SJSA1 (cell line): ENCODE results near the gene GRID2. TPM values are rescaled to one million over a fixed set of nuclear protein-coding genes. Genes with fewer than 3 reads are reported as not detected.

Source experiments
- DNase-seq, 2 experiments: peaks; one replicate each; pipeline ENCODE4 v3.0.0-alpha.2; 2015 to 2020; ENCODE audit warnings: low spot score in 2 of 2, low read depth in 1 of 2
- H3K27ac ChIP-seq: fragments of 250-450 bp; sonication (Bioruptor Pico); 2 replicates; pipeline ENCODE4 v1.5.1; 2020; ENCODE audit warnings: mild to moderate bottlenecking, moderate library complexity
- H3K27me3 ChIP-seq: fragments of 250-450 bp; sonication (Bioruptor Pico); replicated peaks from 2 replicates; pipeline ENCODE4 v1.5.1; 2020; ENCODE audit warnings: mild to moderate bottlenecking, moderate library complexity
- H3K36me3 ChIP-seq: fragments of 250-450 bp; sonication (Bioruptor Pico); 2 replicates; pipeline ENCODE4 v1.5.1; 2020; ENCODE audit warnings: mild to moderate bottlenecking
- H3K4me1 ChIP-seq: fragments of 250-450 bp; sonication (Bioruptor Pico); replicated peaks from 2 replicates; pipeline ENCODE4 v1.6.1; 2021; ENCODE audit warnings: mild to moderate bottlenecking
- H3K4me3 ChIP-seq: fragments of 250-450 bp; sonication (Bioruptor Pico); 2 replicates; pipeline ENCODE4 v1.5.1; 2020; ENCODE audit warnings: mild to moderate bottlenecking
- H3K9me3 ChIP-seq: fragments of 250-450 bp; sonication (Bioruptor Pico); replicated peaks from 2 replicates; pipeline ENCODE4 v1.5.1; 2020; ENCODE audit warnings: mild to moderate bottlenecking
- total RNA-seq: library from RNA; depleted of rRNA; stranded (reverse); fragments of >200 nt; shearing (Covaris generic); gene quantifications from 2 replicates; pipeline ENCODE4 v1.2.3, GENCODE V29; 2014

GRID2 gene
- total RNA-seq, 1 experiment from 2014 or later: not detected

DNA sequence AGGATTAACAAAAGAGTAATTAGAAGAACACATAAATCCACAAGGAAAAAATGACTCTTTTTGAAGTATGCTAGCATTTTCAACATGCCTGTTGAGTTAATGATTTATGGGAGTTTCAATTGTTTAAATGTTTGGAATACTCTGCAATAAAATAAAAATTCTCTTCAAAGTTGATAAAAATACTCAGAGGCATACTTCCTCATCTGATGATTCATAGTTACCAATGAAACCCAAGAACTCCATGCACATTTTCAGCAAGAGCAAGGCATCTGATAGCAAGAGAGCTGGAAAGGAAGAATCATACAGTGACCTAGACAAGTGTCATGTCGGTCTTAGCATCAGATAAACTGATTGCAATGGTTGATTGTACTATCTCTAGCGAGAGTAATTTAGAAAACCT, 1081.1 kb downstream of the GRID2 start:
- Histone ChIP-seq H3K9me3 (no peaks in the 10 kb centered on the region), H3K4me1 (peaks cover 19% of the 10 kb centered on the region), H3K36me3 (no peaks in the 10 kb centered on the region), H3K27me3 (no peaks in the 10 kb centered on the region), H3K4me3 (no peak overlapping the region), H3K27ac (peak overlapping the region; percentile 10; the same call in 1 of the 2 replicates)
- DNase-seq: peak in 1 of 2 experiments; percentile 19

DNA sequence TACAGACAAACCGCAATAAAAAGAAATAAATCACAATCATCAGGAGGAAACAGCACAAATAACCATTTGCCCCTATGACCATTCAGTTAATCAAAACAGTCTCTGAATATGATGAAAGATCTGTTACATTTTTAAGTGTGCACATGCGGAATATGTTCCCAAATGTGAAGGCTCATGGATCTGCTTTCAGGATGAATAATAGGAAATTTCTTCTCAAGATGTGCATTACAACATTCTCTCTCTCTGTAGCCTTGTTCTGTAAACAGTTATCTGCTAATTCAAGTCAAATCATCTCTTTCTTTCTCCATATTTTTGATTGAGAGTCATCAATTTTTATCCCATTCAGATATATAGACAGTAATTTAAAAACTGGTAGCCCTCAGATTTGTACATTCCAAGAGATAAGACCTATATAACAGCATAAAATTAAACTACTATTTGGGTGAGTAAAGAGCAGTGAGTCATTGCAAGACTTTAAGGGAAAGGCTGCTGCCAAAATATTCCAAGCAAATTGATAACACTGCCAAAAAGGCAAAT, 1090.8 kb downstream of the GRID2 start:
- no peak overlapping the region for H3K4me3 ChIP-seq
- DNase-seq: no peak
- no peak overlapping the region for H3K27ac ChIP-seq

DNA sequence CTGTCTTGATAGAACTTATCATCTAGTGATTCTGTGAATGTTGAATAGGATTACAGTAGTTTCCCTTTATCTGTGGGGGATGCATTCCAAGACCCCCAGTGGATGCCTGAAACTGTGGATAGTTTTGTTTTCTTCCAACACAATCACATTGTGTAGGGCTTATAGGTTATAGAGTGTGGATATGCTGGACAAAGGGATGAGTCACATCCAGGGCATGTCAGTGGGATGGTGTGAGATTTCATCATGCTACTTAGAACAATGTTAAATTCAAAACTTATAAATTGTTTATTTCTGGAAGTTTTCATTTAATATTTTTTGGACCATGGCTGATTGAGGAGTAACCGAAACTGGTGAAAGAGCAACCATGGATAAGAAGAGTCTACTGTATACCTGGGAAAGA, 1092.5 kb downstream of the GRID2 start:
- no peaks in the 10 kb centered on the region for H3K36me3 ChIP-seq
- peak; percentile 38 to 54 for DNase-seq
- no peaks in the 10 kb centered on the region for H3K27me3 ChIP-seq
- H3K9me3 ChIP-seq: no peaks in the 10 kb centered on the region
- H3K27ac ChIP-seq: peak overlapping the region; percentile 59
- H3K4me1 ChIP-seq: peaks cover 24% of the 10 kb centered on the region
- no peak overlapping the region for H3K4me3 ChIP-seq

More for the DNA sequence above, 1090.8 kb downstream of the GRID2 start:
- Histone ChIP-seq H3K27me3 (no peaks in the 10 kb centered on the region), H3K36me3 (no peaks in the 10 kb centered on the region), H3K4me1 (peaks cover 24% of the 10 kb centered on the region), H3K9me3 (no peaks in the 10 kb centered on the region)

DNA sequence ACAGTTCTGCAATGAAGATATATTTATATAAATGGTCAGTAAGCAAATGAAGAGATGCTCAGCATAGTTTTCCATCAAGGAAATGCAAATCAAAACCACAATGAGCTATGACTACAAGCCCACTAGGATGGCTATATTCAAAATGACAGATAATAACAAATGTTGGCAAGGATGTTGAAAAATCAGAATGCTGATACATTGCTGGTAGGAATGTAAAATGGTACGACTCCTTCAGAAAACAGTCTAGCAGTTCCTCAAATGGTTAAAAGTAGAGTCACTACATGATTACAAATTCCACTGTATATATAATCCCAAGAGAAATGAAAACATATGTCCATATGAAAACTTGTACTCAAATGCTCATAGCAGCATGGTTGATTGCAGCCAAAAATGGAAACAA, 1099.8 kb downstream of the GRID2 start:
- H3K4me3 ChIP-seq: no peak overlapping the region
- no peak overlapping the region for H3K27ac ChIP-seq
- no peak for DNase-seq
- no peaks in the 10 kb centered on the region for H3K4me1 ChIP-seq
- no peaks in the 10 kb centered on the region for H3K36me3 ChIP-seq
- 0 out of 2 replicates have a peak, but pooled peaks cover 5% of the 10 kb centered on the region for H3K27me3 ChIP-seq
- no peaks in the 10 kb centered on the region for H3K9me3 ChIP-seq

DNA sequence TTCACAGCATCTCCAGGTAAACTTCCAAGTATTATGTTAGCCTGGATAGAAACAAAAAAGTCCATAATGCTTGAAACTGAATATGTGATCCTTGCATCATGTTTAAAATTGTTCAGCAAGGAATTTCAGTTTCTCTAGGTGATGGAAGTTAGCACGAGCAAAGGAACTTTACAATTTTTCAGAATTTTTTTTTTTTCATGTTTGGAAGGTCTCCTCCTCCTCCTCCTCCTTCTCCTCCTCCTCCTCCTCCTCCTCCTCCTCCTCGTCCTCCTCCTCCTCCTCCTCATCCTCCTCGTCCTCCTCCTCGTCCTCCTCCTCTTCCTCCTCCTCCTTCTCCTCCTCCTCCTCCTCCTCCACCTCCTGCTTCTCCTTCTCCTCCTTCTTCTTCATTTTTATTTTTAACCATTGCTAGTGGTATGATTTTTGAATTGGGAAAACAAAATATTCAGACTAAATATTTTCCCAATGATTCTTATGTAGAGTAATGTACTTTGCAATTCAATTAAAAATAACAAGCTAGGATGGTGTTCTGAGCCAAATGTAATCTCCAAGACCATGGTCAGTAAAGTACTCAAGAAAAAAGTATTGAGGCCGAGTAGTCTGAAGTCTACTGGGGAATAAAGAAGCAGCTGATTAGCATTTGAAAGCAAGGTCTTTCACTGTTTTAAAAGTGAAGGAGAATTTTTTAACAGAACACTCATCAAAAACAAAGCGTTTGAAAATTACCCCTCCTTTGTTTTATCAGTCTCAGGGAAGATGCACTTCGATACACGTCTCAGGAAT, 1103.9 kb downstream of the GRID2 start:
- no peak for DNase-seq
- H3K36me3 ChIP-seq: no peaks in the 10 kb centered on the region
- H3K4me1 ChIP-seq: no peaks in the 10 kb centered on the region
- no peak overlapping the region for H3K4me3 ChIP-seq
- H3K27ac ChIP-seq: no peak overlapping the region
- H3K27me3 ChIP-seq: 0 out of 2 replicates have a peak, but pooled peaks cover 5% of the 10 kb centered on the region
- no peaks in the 10 kb centered on the region for H3K9me3 ChIP-seq

DNA sequence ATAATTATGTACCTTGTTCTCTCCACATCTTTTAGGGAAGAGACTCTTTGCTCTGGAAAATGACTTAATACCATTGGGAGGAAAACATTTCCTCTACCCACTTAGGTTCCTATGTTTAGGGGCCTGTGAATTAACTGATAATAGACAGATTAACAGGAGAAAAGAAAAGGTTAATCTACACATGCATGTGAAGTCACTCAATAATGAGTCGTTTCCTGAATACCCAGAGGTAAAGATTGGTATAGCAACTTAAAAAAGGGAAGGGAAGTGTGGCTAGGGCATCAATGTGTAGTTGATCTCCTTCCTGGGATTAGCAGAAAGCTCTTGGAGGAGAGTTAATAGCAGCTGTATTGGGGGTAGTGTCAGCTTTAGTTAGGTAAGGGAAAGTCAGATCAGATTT, 1105.3 kb downstream of the GRID2 start:
- Histone ChIP-seq H3K36me3 (no peaks in the 10 kb centered on the region), H3K27ac (no peak overlapping the region), H3K4me1 (no peaks in the 10 kb centered on the region), H3K9me3 (no peaks in the 10 kb centered on the region), H3K27me3 (0 out of 2 replicates have a peak, but pooled peaks cover 5% of the 10 kb centered on the region), H3K4me3 (no peak overlapping the region)
- no peak for DNase-seq

DNA sequence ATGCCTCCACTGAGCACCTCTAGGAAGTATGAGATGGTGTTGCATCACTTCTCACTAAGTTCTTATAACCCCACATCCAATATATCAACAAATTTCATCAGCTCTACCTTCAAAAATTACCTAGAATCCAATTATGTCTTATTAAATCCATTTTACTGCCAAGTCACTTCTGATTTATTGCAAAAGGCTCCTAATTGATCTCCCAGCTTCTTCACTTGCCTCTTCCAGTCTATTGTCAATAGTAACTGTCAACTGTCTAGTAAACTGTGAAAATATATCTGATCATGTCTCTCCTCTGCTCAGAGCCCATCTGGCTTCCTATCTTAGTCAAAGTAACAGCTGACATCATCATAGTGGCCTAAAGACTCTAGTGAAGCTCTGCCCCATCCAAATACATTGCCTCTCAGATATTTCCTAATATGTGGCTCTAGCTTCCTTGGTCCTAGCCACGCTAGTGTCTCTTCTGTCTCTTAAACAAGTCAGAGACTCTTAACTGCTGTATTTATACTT, 1110.3 kb downstream of the GRID2 start:
- H3K9me3 ChIP-seq: no peaks in the 10 kb centered on the region
- no peaks in the 10 kb centered on the region for H3K36me3 ChIP-seq
- no peaks in the 10 kb centered on the region for H3K27me3 ChIP-seq
- H3K27ac ChIP-seq: no peak overlapping the region
- no peak for DNase-seq
- H3K4me1 ChIP-seq: no peaks in the 10 kb centered on the region
- no peak overlapping the region for H3K4me3 ChIP-seq

DNA sequence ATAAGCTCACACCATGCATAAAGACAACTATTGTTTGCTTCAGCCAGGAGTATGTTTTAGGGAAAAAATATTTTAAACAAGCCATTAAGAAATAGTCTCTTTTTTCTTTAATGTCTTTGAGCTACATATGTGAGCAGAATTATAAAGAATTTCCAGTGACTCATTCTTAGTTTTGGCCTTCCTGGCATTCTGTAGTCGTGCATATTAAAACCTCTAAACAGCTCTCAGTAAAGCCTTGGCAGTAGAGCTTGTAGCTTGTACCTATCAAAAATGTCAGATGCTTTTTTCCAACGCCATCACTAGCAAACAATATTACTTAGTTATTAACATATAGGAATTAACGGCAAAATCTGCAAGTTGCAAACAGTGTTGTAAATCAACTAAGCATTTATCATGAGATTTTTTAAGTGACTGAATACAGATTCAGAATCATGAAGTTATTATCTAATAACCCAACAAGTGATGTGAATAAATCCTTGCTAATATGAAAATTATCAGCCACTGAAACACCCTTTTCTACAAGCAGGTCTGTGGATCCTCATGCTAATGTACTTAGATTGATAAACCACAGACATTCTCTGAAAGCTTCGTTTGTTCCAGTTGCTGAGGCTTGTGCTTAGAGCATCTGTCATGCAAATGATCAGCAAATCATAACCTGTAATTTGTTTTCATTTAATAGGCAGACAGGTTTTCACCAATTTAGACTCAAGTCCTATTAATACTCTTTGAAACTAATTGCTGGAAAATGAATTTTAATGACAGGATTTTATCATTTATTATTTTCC, 1112.8 kb downstream of the GRID2 start:
- Histone ChIP-seq H3K9me3 (no peaks in the 10 kb centered on the region), H3K27me3 (no peaks in the 10 kb centered on the region), H3K4me1 (no peaks in the 10 kb centered on the region), H3K27ac (no peak overlapping the region), H3K4me3 (no peak overlapping the region), H3K36me3 (no peaks in the 10 kb centered on the region)
- no peak for DNase-seq

DNA sequence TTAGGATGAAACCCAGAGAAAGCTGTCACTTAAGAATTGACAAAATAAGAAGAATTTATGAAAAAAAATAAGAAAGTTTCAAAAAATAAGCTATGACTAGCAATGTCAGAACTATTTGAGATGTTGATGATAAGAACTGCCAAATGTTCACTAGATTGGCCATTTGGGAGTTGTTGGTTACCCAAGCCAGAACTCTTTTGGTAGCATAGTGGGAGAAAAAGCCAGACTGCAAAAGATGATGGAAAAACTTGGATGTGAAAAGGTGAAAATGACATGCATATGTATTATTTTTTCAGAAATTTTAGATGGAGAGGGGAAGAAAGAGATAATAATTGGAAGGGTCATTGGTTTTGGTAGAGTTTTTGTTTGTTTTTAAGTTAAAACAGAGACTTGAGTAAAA, 1127.6 kb downstream of the GRID2 start:
- H3K4me1 ChIP-seq: no peaks in the 10 kb centered on the region
- DNase-seq: no peak
- no peaks in the 10 kb centered on the region for H3K36me3 ChIP-seq
- no peak overlapping the region for H3K27ac ChIP-seq
- H3K4me3 ChIP-seq: no peak overlapping the region
- no peaks in the 10 kb centered on the region for H3K9me3 ChIP-seq
- H3K27me3 ChIP-seq: 0 out of 2 replicates have a peak, but pooled peaks cover 3% of the 10 kb centered on the region

DNA sequence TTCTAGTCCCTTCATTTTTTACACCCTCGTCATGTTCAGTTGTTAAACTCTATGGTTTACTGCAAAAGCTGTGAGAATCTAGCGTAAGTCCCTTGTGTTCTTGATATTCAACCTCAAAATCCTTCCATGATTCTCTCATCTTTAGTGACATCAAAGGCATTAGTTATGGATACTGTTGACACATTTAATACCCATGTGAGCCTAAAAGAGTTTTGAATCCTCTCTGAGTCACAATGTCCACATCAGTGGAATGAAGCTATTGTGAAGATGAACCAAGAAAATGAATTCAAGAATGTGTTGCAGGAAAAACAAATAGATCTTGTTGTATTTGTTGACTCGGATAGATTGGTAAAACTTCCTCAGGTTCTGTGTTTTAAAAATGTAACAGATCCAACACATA, 1130.1 kb downstream of the GRID2 start:
- no peak for DNase-seq
- no peaks in the 10 kb centered on the region for H3K36me3 ChIP-seq
- no peaks in the 10 kb centered on the region for H3K4me1 ChIP-seq
- 0 out of 2 replicates have a peak, but pooled peaks cover 3% of the 10 kb centered on the region for H3K27me3 ChIP-seq
- no peak overlapping the region for H3K4me3 ChIP-seq
- H3K9me3 ChIP-seq: no peaks in the 10 kb centered on the region
- no peak overlapping the region for H3K27ac ChIP-seq

DNA sequence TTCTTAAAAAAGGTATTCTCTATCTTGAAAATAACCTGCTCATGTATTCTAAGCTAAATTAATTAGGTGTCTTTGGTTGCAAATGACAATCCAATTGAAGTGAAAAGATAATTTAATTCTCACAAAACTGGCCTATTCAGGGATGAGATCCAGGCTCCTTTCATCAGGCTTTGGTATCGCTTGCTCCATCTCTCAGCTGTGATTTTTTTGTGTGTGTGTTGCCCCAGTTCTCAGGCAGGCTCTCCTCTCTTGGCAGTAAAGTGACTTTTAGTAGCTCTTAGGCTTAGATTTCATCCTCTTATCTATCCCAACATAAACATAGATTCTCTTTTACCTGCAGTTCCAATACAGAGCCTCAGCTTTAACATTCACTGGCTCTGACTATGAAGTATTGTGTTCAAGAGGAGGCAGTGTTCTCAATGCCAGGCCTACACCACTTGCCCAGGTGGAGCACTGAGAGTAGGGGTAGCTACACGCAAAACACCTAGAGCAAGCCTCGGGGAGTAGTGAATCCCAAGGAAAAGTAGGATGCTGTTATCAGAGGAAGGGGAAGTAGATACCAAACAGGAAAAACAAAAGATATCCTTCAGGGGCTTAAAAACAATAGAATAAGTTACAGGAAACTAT, 1132.3 kb downstream of the GRID2 start:
- Histone ChIP-seq H3K27me3 (0 out of 2 replicates have a peak, but pooled peaks cover 3% of the 10 kb centered on the region), H3K9me3 (no peaks in the 10 kb centered on the region), H3K36me3 (no peaks in the 10 kb centered on the region), H3K4me3 (no peak overlapping the region), H3K27ac (no peak overlapping the region), H3K4me1 (no peaks in the 10 kb centered on the region)
- no peak for DNase-seq

DNA sequence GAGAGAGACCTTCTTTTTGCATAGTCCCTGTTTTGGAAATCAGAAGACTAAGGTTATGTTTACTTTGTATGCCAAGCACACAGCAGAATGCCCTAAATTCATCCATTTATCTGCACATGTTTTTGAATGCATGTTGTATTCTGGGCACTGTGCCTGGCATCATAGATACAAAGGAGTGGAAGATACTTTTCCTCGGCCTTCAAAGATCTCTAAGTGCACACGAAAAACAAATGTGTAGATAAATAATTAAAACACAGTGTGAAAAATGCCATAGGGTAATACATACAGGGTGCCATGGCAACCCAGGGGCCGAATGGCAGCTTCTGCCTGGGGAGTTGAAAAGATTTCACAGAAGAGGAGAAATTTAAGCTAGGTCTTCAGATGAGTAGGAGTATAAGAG, 1134.2 kb downstream of the GRID2 start:
- no peak overlapping the region for H3K4me3 ChIP-seq
- no peaks in the 10 kb centered on the region for H3K36me3 ChIP-seq
- H3K9me3 ChIP-seq: no peaks in the 10 kb centered on the region
- H3K27me3 ChIP-seq: 0 out of 2 replicates have a peak, but pooled peaks cover 3% of the 10 kb centered on the region
- no peaks in the 10 kb centered on the region for H3K4me1 ChIP-seq
- no peak for DNase-seq
- H3K27ac ChIP-seq: no peak overlapping the region

DNA sequence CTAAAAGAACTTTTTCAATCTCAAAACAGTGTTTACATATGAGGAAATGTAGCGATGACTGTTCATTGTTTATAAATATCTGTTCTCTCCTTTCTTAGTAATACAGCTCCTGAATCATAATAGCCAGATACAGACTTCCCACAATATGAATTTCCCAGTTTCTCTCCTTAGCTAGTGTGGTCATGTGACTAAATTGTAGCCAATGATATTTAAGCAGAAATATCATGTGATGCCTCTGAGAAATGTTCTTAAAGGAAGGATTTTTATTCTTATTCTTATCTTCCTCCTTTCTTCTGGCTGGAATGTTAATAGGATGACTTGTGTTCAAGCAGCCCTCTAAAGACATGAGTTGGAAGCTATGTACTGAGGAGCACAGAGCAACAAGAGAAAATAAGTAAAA, 1141.1 kb downstream of the GRID2 start:
- peak in 1 of 2 experiments; percentile 1 for DNase-seq
- Histone ChIP-seq H3K4me1 (no peaks in the 10 kb centered on the region), H3K27me3 (no peaks in the 10 kb centered on the region), H3K4me3 (no peak overlapping the region), H3K27ac (no peak overlapping the region), H3K9me3 (no peaks in the 10 kb centered on the region), H3K36me3 (no peaks in the 10 kb centered on the region)
